K562 (cell line): ENCODE results near the gene TMEM38B.

ENCODE experiments used
- E2F4 ChIP-seq: sonication (generic); formaldehyde crosslinking; IDR thresholded peaks from 2 replicates; pipeline ENCODE4 v1.8.0; 2022; ENCODE audit warnings: mild to moderate bottlenecking, low read depth, missing genetic modification reagents
- MEF2A ChIP-seq: IDR thresholded peaks from 2 replicates; pipeline ENCODE4 v1.6.1; 2011; ENCODE audit warnings: low read depth, mild to moderate bottlenecking, low read length, moderate library complexity; ENCODE audit not compliant: control insufficient read depth
- POLR2A ChIP-seq: fragments of 450-650 bp; conservative IDR thresholded peaks from 2 replicates; pipeline ENCODE4 v1.6.1; 2016
- SMARCE1 ChIP-seq: fragments of 450-650 bp; IDR thresholded peaks from 2 replicates; pipeline ENCODE4 v1.7.1; 2016; ENCODE audit warnings: mild to moderate bottlenecking
- TBL1XR1 ChIP-seq, 2 experiments: IDR thresholded peaks; 2 replicates each; pipeline ENCODE4 v1.6.1; 2012; ENCODE audit warnings: improper control_type of control experiment in 2 of 2, low read length in 2 of 2, mild to moderate bottlenecking in 1 of 2
- ZBTB2 ChIP-seq: fragments of 450-650 bp; IDR thresholded peaks from 2 replicates; pipeline ENCODE4 v1.6.1; 2016; ENCODE audit warnings: antibody characterized with exemption
- ZNF592 ChIP-seq: fragments of 450-650 bp; IDR thresholded peaks from 2 replicates; pipeline ENCODE4 v1.6.1; 2017; ENCODE audit warnings: antibody characterized with exemption, mild to moderate bottlenecking
- ZNF76 ChIP-seq: fragments of 250-450 bp; sonication (Bioruptor Pico); IDR thresholded peaks from 2 replicates; pipeline ENCODE4 v1.4.0; 2020; ENCODE audit warnings: mild to moderate bottlenecking, moderate library complexity, borderline replicate concordance
- TF ChIP-seq, protein P1 (sequence below), 3 experiments: IDR thresholded peaks in 2 of 3; conservative IDR thresholded peaks in 1 of 3; 2 replicates each; pipeline ENCODE4 v1.5.1; 2011 to 2012; ENCODE audit warnings: low read length in 3 of 3, mild to moderate bottlenecking in 3 of 3, control low read depth in 2 of 3, improper control_type of control experiment in 1 of 3, inconsistent platforms in 1 of 3, low read depth in 1 of 3, mixed read lengths in 1 of 3, moderate library complexity in 1 of 3; ENCODE audit not compliant: insufficient read depth in 2 of 3

GRCh38 chr9:105714020-105714331 lies 19.6 kb downstream of the TMEM38B start:
- TF ChIP-seq ZNF76 (CRISPR knock-in tag) (no peak), POLR2A (no peak), SMARCE1 (no peak), ZBTB2 (no peak), ZNF592 (no peak), TBL1XR1 (IDR thresholded peaks at IDR 0.05; ENCODE audit: low read length in 2 of 2) (no peak), MEF2A (no peak), E2F4 (CRISPR knock-in tag) (no peak)
- TF ChIP-seq, protein P1, sequence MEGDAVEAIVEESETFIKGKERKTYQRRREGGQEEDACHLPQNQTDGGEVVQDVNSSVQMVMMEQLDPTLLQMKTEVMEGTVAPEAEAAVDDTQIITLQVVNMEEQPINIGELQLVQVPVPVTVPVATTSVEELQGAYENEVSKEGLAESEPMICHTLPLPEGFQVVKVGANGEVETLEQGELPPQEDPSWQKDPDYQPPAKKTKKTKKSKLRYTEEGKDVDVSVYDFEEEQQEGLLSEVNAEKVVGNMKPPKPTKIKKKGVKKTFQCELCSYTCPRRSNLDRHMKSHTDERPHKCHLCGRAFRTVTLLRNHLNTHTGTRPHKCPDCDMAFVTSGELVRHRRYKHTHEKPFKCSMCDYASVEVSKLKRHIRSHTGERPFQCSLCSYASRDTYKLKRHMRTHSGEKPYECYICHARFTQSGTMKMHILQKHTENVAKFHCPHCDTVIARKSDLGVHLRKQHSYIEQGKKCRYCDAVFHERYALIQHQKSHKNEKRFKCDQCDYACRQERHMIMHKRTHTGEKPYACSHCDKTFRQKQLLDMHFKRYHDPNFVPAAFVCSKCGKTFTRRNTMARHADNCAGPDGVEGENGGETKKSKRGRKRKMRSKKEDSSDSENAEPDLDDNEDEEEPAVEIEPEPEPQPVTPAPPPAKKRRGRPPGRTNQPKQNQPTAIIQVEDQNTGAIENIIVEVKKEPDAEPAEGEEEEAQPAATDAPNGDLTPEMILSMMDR (IDR thresholded peaks at IDR 0.05 in 2 of 3, conservative IDR thresholded peaks at IDR 0.05 in 1 of 3; ENCODE audit: insufficient read depth in 2 of 3, low read depth in 1 of 3, low read length in 3 of 3): no peak
